HG03060 (cell line): ENCODE data around the gene PPM1G.
A peak's percentile ranks its signal among the peaks of the same experiment; 100 is the strongest.
"Not testable (repeated sequence)": the region's sequence is repeated elsewhere in the genome, so short reads cannot be mapped to it uniquely, and the experiment has no call there.

Source experiments
- ATAC-seq: cut with Tn5 transposase; IDR thresholded peaks from one replicate; pipeline ENCODE4 v1.9.1; 2021; ENCODE audit warnings: low read depth, moderate number of reproducible peaks; ENCODE audit not compliant: unreplicated experiment

PPM1G gene, protein sequence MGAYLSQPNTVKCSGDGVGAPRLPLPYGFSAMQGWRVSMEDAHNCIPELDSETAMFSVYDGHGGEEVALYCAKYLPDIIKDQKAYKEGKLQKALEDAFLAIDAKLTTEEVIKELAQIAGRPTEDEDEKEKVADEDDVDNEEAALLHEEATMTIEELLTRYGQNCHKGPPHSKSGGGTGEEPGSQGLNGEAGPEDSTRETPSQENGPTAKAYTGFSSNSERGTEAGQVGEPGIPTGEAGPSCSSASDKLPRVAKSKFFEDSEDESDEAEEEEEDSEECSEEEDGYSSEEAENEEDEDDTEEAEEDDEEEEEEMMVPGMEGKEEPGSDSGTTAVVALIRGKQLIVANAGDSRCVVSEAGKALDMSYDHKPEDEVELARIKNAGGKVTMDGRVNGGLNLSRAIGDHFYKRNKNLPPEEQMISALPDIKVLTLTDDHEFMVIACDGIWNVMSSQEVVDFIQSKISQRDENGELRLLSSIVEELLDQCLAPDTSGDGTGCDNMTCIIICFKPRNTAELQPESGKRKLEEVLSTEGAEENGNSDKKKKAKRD

GRCh38 chr2:27409321-27410073, at the start of gene PPM1G:
TSS of gene PPM1G (minus strand) at chr2:27409591. CDS start at chr2:27409422, 169 bp downstream.
- peak; percentile 73 for ATAC-seq

GRCh38 chr2:27453968-27454367, 44.6 kb upstream of the PPM1G start:
- no peak for ATAC-seq

DNA sequence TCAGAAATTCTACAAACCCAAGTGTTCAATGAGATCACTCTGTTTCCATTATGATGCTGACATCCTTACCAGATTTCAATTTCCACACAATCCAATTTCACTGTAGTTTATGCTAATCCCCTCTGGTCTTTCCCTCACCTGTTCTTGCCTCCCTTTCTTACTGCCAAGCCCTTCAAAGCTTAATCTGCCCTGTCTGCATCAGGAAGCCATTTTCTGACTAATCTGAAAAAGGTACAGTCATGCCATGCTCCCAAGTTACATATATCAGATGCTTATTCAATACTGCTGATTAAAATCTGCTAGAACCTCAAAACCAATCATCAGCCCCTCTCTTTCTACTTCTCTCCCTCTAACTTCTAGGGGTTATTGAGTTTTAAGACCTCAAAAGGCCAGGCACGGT, 41.7 kb upstream of the PPM1G start:
- no peak for ATAC-seq

GRCh38 chr2:27448381-27448780, 39.0 kb upstream of the PPM1G start:
- no peak for ATAC-seq

- ATAC-seq, result no peak
These were observed 36.7 kb upstream of the PPM1G start for GRCh38 chr2:27446057-27446456.

DNA sequence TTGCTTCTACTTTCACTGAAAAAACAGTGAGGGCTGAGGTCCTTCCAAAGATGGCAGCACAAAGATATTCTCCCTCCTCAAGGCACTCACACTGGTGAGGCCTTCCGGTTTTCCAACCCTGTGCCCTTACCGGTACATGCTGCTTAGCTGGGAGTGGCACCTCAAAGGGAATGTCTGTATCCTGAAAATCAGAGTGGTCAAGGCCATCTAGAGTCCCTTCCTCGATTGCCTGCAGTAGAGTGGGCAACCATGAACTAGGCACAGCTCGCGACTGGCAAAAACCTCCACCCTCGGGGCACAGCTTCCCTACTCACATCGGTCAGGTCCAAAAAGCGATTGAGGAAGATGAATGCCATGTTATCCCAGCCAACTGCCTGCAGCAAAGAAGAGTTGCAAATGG, 36.2 kb upstream of the PPM1G start:
- ATAC-seq, result no peak

DNA sequence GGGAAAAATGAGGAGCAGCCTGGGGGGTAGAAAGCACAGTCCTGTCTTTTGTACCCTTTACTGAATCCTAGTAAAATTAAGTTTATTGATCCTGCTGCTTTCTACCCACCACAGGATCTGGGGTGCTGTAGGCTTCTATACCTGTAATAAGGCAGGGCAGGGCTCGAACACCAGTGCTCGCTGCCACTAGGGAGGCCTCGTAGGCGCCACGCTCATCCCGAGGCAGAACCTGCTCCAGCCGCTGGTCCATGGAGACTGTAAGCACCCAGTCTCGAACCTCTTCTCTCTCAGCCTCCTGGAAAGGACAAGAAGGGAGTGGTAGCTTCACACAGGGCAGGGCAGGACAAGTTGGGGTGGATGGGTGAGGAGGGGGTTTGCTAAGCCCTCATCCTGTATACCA, 35.8 kb upstream of the PPM1G start:
- ATAC-seq, result no peak

- ATAC-seq, result no peak
These were observed 33.5 kb upstream of the PPM1G start for GRCh38 chr2:27442920-27443282.

GRCh38 chr2:27441958-27442919, 32.8 kb upstream of the PPM1G start, which contains the start of gene KRTCAP3:
TSS of gene KRTCAP3 (plus strand) at chr2:27442381. CDS start at chr2:27442413, 32 bp downstream.
- ATAC-seq, result no peak

GRCh38 chr2:27441226-27441926, 32.0 kb upstream of the PPM1G start:
- ATAC-seq, result no peak

GRCh38 chr2:27435628-27436027, 26.2 kb upstream of the PPM1G start:
- no peak for ATAC-seq

DNA sequence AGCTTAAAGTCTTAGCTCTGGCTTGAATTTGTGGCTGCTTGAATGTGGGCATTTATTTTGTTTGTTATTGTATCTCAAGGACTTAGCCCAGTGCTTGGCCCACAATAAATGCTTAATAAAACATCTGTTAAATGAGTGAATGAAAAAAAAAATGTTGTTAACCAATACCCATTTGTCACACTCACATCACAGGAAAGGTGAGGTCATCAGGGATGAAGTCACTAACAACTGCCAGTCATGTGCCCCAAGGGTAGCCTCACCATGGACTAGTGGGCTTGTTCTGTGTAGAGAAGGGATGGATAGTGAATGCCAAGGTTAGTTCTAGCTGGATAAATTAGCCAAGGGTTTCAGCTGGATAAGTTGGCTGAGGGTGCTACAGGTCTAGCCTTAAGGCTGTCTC, 22.0 kb upstream of the PPM1G start:
- no peak for ATAC-seq

GRCh38 chr2:27428978-27429541, 19.7 kb upstream of the PPM1G start:
- ATAC-seq, result peak; percentile 28

- ATAC-seq, result peak; percentile 71
These were observed 19.0 kb upstream of the PPM1G start, which contains the start of gene NRBP1 for GRCh38 chr2:27428213-27428977. TSS of gene NRBP1 (plus strand) at chr2:27428631. CDS start at chr2:27433274, 4,643 bp downstream.

- no peak for ATAC-seq
These were observed 18.4 kb upstream of the PPM1G start for GRCh38 chr2:27427863-27428212.

GRCh38 chr2:27425039-27425438, 15.6 kb upstream of the PPM1G start:
- ATAC-seq, result not testable (repeated sequence)

DNA sequence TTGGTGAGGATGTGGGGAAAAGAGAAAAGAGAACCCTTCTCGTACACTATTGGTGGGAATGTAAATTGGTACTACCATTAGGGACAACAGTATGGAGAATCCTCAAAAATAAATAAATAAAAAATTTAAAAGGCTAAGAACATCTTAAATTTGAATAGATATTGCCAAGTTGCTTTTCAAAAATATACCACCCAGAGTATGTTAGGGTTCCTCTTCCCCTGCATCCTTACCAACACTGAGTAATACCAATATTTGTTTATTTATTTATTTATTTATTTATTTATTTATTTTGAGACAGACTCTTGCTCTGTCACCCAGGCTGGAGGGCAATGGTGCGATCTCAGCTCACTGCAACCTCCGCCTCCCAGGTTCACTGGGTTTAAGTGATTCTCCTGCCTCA, 13.6 kb upstream of the PPM1G start:
- ATAC-seq, result no peak

DNA sequence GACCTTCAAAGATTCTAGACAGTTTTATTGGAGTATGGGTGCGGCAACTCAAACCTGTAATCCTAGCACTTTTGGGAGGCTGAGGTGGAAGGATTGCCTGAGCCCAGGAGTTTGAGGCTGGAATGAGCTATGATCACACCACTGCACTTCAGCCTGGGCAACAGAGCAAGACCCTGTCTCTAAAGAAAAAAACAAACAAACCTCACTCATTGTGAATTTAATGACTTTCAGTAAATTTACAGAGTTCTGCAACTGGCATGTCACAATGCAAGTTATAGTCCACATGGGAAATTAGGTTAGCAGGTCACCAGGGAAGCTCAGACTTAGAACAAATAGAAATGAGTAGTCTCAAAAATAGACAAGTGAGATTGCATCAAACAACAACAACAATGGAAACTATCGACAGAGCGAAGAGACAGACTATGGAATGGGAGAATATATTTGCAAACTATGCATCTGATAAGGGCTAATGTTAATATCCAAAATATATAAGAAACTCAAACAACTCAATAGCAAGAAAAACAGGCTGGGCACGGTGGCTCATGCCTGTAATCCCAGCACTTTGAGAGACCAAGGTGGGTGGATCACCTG, 12.4 kb upstream of the PPM1G start:
- ATAC-seq, result no peak
